ENCODE measurements around the gene RPL41.

The RPL41 gene

DNA sequence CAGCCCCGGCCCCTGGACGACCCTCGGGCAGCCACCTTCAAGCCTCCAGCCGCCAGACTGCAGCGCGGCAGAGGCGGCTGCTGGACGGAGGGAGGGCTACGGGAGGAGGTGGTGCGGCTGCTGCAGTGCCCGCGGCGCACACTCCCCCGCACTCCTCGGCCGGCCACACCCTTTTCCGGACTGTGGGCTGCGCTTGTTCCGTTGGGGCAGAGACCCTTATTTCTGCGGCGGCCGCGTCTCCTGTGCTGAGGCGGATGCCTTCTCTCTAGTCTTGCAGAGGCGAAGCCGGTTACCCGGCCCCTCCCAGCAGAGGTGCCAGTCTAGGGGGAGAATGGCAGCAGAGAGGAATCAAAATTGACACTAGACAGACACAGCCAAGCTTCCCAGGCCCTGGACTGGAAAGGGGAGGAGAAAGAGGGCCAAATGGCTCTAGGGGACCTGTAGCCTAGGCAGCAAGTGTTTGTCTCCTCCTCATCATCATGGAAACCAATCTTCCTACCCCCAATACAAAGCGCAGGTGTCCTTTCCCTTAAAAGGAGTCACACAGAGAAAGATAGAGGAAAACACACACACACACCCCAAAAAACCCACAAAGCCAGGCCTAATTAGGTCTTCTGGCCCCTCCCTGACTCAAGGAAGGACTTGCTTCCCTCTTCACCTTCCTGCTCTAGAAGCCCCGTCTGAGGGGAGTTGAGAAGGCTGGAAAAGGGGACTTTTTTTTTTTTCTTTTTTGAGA is 12.9 kb downstream of the RPL41 start (continued):
- no peak for TF ChIP-seq ZNF585B (tag by site-specific recombination; IDR thresholded peaks at IDR 0.05)
- TF ChIP-seq ZNF223 (tag by site-specific recombination; IDR thresholded peaks at IDR 0.05), result no peak
- TF ChIP-seq, protein P1, sequence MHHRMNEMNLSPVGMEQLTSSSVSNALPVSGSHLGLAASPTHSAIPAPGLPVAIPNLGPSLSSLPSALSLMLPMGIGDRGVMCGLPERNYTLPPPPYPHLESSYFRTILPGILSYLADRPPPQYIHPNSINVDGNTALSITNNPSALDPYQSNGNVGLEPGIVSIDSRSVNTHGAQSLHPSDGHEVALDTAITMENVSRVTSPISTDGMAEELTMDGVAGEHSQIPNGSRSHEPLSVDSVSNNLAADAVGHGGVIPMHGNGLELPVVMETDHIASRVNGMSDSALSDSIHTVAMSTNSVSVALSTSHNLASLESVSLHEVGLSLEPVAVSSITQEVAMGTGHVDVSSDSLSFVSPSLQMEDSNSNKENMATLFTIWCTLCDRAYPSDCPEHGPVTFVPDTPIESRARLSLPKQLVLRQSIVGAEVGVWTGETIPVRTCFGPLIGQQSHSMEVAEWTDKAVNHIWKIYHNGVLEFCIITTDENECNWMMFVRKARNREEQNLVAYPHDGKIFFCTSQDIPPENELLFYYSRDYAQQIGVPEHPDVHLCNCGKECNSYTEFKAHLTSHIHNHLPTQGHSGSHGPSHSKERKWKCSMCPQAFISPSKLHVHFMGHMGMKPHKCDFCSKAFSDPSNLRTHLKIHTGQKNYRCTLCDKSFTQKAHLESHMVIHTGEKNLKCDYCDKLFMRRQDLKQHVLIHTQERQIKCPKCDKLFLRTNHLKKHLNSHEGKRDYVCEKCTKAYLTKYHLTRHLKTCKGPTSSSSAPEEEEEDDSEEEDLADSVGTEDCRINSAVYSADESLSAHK (tag by site-specific recombination; IDR thresholded peaks at IDR 0.05), result no peak
- no peak for TF ChIP-seq ZSCAN23 (tag by site-specific recombination; IDR thresholded peaks at IDR 0.05)
- TF ChIP-seq, protein P2, sequence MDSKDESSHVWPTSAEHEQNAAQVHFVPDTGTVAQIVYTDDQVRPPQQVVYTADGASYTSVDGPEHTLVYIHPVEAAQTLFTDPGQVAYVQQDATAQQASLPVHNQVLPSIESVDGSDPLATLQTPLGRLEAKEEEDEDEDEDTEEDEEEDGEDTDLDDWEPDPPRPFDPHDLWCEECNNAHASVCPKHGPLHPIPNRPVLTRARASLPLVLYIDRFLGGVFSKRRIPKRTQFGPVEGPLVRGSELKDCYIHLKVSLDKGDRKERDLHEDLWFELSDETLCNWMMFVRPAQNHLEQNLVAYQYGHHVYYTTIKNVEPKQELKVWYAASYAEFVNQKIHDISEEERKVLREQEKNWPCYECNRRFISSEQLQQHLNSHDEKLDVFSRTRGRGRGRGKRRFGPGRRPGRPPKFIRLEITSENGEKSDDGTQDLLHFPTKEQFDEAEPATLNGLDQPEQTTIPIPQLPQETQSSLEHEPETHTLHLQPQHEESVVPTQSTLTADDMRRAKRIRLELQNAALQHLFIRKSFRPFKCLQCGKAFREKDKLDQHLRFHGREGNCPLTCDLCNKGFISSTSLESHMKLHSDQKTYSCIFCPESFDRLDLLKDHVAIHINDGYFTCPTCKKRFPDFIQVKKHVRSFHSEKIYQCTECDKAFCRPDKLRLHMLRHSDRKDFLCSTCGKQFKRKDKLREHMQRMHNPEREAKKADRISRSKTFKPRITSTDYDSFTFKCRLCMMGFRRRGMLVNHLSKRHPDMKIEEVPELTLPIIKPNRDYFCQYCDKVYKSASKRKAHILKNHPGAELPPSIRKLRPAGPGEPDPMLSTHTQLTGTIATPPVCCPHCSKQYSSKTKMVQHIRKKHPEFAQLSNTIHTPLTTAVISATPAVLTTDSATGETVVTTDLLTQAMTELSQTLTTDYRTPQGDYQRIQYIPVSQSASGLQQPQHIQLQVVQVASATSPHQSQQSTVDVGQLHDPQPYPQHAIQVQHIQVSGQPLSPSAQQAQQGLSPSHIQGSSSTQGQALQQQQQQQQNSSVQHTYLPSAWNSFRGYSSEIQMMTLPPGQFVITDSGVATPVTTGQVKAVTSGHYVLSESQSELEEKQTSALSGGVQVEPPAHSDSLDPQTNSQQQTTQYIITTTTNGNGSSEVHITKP (tag by site-specific recombination; IDR thresholded peaks at IDR 0.05), result peak; percentile 83
- no peak for TF ChIP-seq ZNF571 (tag by site-specific recombination; IDR thresholded peaks at IDR 0.05)
- no peak for TF ChIP-seq ZNF776 (tag by site-specific recombination; IDR thresholded peaks at IDR 0.05; ENCODE audit: borderline replicate concordance)
- peak; percentile 51 for TF ChIP-seq OSR2 (tag by site-specific recombination; IDR thresholded peaks at IDR 0.05)
- no peak for TF ChIP-seq ZNF610 (tag by site-specific recombination; IDR thresholded peaks at IDR 0.05; ENCODE audit: borderline replicate concordance)
- peak; percentile 90 for TF ChIP-seq KLF9 (tag by site-specific recombination; IDR thresholded peaks at IDR 0.05; ENCODE audit: low read depth)
- TF ChIP-seq ZNF2 (tag by site-specific recombination; IDR thresholded peaks at IDR 0.05), result peak; percentile 41; the same call in 1 of the 2 replicates
- TF ChIP-seq HOXA7 (CRISPR knock-in tag; IDR thresholded peaks at IDR 0.05; ENCODE audit: borderline replicate concordance), result no peak
- peak; percentile 63 for TF ChIP-seq ZNF335 (tag by site-specific recombination; conservative IDR thresholded peaks at IDR 0.05)
- TF ChIP-seq KLF7 (tag by site-specific recombination; IDR thresholded peaks at IDR 0.05; ENCODE audit: borderline replicate concordance), result peak; percentile 93
- peak; percentile 88 for TF ChIP-seq ZNF341 (tag by site-specific recombination; IDR thresholded peaks at IDR 0.05; ENCODE audit: low read depth)
- TF ChIP-seq ZNF133 (tag by site-specific recombination; IDR thresholded peaks at IDR 0.05), result no peak
- peak; percentile 26; the same call in 1 of the 2 replicates for TF ChIP-seq ZNF600 (tag by site-specific recombination; IDR thresholded peaks at IDR 0.05)
- TF ChIP-seq CTCF (tag by site-specific recombination; IDR thresholded peaks at IDR 0.05), result no peak
- peak; percentile 75 for TF ChIP-seq SP2 (tag by site-specific recombination; IDR thresholded peaks at IDR 0.05)
- 0 out of 2 replicates have a peak, but pooled peaks have one; percentile 28 for TF ChIP-seq ZEB2 (tag by site-specific recombination; IDR thresholded peaks at IDR 0.05)
- no peak for TF ChIP-seq REPIN1 (tag by site-specific recombination; IDR thresholded peaks at IDR 0.05; ENCODE audit: low read depth)
- no peak for TF ChIP-seq ZNF549 (tag by site-specific recombination; IDR thresholded peaks at IDR 0.05)
- no peak for TF ChIP-seq ZFP41 (tag by site-specific recombination; IDR thresholded peaks at IDR 0.05; ENCODE audit: borderline replicate concordance)
- TF ChIP-seq, protein P3, sequence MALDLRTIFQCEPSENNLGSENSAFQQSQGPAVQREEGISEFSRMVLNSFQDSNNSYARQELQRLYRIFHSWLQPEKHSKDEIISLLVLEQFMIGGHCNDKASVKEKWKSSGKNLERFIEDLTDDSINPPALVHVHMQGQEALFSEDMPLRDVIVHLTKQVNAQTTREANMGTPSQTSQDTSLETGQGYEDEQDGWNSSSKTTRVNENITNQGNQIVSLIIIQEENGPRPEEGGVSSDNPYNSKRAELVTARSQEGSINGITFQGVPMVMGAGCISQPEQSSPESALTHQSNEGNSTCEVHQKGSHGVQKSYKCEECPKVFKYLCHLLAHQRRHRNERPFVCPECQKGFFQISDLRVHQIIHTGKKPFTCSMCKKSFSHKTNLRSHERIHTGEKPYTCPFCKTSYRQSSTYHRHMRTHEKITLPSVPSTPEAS (tag by site-specific recombination; IDR thresholded peaks at IDR 0.05), result no peak
- TF ChIP-seq AEBP2 (tag by site-specific recombination; IDR thresholded peaks at IDR 0.05; ENCODE audit: borderline replicate concordance), result no peak
- TF ChIP-seq YY1 (tag by site-specific recombination; IDR thresholded peaks at IDR 0.05), result no peak
- TF ChIP-seq ZNF561 (tag by site-specific recombination; IDR thresholded peaks at IDR 0.05; ENCODE audit: borderline replicate concordance), result no peak
- no peak for TF ChIP-seq ZNF510 (tag by site-specific recombination; IDR thresholded peaks at IDR 0.05; ENCODE audit: insufficient replicate concordance)
- peak; percentile 73 for TF ChIP-seq ZNF366 (tag by site-specific recombination; conservative IDR thresholded peaks at IDR 0.05)

Data from HEK293 (cell line).